IPS DF 4.7 (cell line): ENCODE results near the gene ENDOD1.
"Not testable (repeated sequence)": the region's sequence is repeated elsewhere in the genome, so short reads cannot be mapped to it uniquely, and the experiment has no call there.

Experiments
- DNase-seq: peaks from one replicate; pipeline ENCODE4 v3.0.0-alpha.2; 2013; ENCODE audit warnings: low spot score; ENCODE audit errors: extremely low read depth

Gene ENDOD1

DNA sequence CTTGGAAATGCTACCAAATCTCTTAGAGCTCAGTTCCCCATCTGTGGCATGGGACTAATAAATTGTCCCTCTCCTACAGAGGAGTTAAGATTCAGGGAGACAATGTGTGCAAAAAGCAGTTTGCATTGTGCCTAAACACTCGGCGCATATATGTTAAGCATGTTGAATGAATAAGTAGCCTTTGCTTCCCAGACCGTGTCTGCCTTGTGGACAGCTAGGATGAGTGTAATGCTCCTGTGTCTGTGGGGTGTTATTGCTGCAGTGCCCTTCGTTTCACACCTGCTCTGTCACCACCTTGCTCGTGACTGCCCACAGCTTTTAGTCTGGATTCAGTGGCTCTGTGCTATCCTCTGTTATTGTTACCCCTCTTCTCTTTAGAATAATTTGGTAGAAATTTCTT lies 14.1 kb downstream of the ENDOD1 start:
- DNase-seq: no peak

DNA sequence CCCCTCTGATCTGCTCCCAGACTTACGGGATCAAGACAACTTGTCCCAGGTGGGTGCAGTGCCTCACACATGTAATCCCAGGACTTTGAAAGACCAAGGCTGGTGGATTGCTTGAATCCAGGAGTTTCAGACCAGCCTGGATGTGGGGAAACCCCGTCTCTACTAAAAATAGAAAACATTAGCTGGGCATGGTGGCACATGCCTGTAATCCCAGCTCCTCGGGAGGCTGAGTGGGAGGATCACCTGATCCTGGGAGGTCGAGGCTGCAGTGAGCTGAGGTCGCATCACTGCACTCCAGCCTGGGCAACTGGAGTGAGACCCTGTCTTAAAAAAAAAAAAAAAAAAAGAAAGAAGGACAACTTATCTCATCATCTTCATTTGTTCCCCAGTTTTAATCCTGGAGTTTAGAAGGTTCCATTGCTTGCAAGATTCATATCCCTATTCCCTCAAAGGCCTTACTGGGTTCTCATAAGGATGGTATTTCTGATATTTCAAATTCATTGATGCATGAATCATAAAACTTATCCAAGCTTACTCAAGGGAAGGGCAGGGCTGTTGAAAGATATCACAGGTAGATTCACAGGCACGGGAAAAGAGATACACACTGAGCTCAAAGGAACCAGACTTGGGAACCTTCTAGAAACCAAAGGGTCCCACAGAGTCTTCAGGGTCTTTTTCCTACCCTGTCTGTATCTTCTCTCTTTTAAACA lies 14.6 kb downstream of the ENDOD1 start:
- DNase-seq: no peak

DNA sequence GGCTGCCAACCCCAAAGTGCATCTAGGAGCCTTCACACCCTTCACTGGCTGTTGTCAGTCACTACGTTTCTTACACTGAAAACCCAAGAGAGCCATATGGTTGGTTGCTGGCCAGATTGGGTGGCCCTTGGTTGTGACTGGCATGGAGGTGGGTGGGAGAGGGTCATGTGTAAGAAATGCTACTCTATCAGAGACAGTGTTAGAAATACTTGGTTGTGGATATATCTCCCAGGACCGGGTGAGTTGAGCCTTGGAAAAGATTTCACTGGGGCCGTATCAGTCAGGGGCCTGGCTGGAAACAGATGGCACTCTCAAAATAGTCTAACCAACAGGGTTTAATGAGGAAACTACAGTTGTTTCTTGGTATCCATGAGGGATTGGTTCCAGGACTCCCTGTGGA lies 15.2 kb downstream of the ENDOD1 start:
- no peak for DNase-seq

DNA sequence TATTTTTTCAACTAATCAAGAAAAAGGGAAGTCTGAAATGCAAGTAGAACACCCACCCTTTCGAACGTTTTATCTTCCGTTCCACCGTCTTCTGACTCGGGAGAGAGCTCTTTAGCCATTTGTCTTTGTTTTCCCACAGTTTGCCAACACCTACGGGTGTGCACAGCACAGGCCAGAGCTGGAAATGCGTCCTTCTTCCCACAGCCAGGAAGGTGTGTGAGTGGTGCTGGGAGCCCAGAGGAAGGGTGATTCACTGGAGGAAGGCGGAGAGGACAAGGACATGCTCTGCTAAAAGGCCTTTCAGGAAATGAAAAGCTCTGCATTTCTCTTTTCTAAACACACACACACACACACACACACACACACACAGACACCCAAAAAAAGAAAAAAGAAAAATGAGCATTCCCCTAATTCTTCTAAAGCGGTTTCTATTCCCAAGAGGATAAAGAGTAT lies 18.5 kb downstream of the ENDOD1 start:
- DNase-seq: no peak

DNA sequence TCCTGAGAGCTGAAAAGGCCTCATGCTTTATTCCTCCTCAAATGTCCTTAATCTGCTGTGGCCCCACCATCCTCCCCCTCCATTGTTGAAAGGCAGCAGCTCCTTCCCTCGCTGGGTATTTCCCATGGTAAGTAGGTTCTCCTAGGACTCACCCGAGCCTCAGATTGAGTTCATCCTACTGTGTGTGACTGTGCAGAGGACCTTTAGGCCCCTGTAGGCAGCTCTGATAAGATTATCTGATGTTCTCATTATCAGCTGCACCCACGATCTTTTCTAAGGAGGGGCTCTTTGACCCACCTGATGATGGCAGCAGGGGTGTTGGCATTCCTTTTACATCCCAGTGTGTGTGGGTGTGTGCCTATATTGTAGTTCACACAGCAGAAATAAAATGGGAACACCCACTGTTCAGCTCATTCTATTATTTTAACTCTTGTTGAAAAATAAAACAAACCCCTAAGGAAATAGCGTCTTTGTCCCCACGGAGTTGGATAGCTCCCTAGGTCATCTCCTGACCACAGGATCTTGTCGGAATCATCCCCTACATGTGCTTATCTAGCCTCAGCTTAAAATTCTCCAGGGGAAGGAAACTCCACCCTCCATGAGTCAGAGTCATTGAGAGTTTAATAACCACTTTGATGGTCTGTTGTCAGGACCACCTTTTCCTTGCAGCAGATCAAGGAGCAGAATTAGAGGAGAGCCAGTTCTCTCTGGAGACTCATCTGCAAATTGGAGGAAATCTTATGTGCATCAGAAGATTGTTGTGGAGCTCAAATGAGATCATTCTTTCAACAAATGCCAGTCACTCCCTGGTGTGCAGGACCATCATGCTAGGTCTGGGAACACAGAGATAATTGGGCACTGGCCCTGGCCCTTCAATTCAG lies 19.3 kb downstream of the ENDOD1 start:
- no peak for DNase-seq

DNA sequence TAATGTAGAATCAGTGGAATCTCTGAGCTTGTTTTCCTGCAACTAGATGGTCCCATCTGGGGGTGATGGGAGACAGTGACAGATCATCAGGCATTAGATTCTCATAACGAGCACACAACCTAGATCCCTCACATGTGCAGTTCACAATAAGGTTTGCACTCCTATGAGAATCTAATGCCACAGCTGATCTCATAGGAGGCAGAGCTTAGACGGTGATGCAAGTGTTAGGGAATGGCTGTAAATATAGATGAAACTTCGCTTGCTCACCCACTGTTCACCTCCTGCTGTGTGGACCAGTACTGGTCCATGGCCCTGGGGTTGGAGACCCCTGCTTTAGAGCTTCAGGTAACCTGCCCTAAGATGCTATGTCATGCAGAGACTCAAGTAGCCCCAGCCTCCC lies 21.8 kb downstream of the ENDOD1 start:
- DNase-seq: not testable (repeated sequence)

DNA sequence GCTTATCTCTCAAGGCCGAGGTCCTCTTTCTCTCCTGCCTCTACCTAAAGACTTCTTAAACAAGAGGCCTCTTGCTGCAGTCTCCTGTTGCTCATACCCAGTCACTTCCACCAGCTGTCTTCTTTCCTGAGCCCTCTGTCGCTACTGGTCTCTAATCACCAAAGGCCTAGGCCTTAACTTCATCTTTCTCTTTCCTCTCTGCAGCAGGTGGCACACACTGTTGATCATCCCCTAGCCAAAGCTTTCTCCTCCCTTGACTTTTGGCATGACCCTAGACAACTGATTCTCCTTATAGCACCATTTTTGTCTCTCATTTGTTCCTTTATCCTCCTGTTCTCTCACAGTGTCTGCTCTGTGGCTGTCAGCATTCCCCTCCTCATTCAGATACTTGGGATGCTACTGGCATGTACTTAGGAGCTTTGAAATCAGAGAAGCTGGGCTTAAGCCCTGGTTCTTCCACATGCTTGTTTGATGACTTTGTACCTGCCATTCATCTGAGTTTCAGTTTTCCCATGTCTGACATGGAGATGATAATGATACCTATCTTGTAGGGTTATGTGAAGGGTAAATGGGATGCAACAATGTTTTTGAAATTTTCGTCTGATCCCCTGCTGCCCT lies 22.4 kb downstream of the ENDOD1 start:
- DNase-seq: no peak

DNA sequence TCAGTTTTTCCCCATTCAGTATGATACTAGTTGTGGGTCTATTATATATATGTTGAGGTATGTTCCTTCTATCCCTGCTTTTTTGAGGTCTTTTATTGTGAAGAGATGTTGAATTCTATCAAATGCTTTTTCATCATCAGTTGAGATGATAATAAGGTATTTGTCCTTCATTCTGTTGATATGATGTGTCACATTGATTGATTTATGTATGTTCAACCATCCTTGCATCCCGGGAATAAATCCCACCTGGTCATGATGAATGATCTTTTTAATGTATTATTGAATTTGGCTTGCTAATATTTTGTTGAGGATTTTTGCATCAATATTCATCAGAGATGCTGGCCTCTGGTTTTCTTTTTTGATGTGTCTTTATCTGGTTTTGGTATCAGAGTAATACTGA lies 26.0 kb downstream of the ENDOD1 start:
- DNase-seq: no peak

DNA sequence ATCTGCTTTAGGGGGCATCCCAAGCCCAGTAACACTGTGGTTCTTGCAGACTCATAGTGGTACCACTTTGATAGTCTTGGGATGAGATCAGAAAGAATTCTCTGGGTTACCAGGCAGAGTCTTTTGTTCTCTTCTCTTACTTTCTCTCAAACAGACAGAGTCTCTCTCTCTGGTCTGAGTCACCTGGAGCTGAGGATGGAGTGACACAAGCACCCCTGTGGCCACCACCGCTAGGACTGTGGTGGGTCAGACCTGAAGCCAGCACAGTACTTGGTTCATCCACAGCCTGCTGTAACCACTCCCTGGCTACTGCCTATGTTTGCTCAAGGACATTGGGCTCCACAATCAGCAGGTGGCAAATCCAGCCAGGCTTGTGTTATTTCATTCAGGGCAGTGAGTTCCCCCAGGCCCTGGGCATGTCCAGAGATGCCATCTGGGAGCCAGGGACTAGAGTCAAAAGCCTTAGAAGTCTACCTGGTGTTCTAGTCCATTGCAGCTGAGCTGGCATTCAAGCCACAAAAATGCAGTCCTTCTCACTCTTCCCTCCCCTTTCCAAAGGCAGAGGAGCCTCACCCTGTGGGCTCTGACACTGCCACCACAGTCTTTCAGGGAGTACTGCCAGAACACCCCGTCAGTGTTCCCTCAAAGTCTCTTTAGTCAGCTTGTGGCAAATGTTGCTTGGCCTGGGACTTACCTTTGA lies 29.9 kb downstream of the ENDOD1 start:
- no peak for DNase-seq

DNA sequence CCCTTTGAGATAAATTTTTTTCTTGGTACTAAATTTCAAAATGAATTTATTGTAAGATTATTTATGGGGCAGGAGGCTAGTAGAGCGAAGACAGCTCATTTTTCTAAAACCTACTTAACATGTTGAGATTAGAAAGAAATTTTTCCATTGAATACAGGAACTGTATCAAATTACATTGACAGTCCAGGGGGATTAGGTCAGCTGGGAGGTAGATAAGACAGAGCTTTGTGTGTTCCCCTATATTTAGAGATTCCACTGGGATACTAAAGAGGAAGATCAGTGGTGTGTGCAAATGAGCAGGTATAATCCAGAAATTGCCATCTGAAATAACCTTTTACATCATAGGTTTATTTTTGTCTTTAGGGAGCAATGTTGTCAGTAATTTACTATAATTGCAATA lies 32.1 kb downstream of the ENDOD1 start:
- DNase-seq: no peak

DNA sequence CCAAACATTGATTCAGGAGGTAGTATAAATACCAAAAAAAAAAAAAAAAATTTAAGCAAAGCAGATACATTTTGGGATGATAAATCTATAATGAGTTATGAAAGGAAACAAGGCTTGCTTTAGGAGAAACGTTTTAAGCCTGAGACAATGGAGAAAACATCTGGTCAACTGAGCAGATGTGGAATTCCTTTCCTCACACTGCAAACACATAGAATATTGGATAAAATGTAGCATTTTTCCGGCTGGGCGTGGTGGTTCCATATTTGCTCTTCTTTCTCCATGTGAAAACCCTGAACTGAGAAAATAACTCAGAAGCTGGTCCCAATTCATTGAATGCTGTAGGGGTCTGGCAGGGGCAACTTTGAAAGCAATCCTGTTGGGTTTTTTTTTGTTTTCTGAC lies 33.9 kb downstream of the ENDOD1 start:
- no peak for DNase-seq

DNA sequence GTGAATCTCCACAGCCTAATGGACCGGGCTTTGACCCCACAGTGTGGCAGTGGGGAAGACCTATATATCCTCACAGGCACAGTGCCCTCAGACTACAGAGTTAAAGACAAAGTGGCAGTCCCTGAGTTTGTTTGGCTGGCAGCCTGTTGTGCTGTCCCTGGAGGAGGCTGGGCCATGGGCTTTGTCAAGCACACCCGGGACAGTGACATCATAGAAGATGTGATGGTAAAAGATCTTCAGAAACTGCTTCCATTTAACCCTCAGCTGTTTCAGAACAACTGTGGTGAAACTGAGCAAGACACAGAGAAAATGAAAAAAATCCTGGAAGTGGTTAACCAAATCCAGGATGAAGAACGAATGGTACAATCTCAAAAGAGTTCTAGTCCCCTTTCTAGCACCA lies 39.0 kb downstream of the ENDOD1 start:
- no peak for DNase-seq

DNA sequence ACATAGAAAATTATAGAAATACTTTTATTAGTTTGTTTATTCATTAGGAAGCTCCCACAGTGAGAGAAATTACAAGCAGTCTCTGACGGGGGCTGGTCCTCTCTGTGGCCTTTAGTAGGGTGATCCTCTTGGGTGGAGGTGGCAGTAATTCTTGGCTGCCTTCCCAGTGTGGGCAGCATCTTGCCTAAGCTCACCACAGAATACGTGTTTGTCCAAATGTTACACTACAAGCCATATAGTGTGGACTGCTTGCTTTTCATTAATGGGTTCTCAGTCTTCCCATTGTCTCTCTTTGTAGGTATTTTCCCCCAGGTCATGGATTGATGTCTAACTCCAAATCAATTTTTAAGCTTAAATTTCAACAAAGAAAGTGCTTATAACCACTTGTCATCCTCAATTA lies 43.3 kb downstream of the ENDOD1 start:
- DNase-seq: no peak

DNA sequence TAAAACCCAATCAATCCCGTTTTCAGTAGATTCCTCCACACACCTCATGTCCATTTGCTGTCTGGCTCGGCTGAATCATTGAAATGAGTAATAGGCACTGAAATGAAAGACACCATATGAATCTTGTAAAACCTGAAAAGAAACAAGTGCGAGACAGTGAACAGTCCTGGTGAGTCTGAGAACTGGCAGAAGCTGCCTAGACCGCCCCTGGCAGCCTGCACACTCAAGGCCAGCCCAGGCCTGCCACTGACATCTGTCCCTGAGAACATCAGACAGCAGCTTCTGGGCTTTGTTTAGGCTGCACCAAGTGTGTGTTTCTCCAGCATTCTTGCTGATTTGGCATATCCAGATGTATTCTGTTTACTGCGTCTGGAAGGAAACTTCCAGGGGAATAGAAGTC lies 44.8 kb downstream of the ENDOD1 start:
- DNase-seq: no peak

DNA sequence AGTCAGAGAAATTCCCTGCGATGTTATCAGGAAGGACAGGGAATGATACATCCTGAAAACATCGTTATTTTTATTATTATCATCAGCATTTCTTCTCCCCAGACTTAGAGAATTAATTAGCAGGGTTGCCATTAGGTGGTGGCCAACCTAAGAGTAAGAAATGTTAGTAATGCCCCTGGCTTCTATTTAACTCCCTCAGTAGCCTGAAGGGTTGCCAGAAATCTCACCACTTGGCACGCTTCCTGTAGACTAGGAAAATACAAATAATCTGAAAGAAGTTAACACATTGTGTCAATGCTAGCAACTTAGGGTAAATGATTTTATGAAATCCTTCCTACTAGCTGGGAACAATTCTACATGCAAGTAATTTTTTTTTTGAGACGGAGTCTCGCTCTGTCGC lies 45.5 kb downstream of the ENDOD1 start:
- no peak for DNase-seq

DNA sequence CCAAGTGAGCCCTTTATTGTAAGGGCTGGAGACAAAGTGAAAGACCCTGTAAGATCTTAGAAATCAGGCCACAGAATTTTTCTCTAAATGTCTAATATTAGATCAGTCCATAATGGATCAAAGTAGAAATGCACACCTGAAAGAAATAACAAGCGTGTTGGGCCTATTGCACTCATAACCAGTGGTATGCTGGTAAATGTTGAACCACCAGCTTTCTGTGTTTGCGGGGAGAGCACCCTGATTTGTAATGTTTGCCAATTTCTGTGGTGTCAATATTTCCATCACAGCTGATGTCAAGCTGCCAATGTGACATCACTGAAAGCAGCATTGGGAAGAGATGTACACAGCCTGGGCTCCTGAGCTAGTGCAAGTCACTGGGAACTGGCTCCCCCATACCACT lies 46.2 kb downstream of the ENDOD1 start:
- no peak for DNase-seq

DNA sequence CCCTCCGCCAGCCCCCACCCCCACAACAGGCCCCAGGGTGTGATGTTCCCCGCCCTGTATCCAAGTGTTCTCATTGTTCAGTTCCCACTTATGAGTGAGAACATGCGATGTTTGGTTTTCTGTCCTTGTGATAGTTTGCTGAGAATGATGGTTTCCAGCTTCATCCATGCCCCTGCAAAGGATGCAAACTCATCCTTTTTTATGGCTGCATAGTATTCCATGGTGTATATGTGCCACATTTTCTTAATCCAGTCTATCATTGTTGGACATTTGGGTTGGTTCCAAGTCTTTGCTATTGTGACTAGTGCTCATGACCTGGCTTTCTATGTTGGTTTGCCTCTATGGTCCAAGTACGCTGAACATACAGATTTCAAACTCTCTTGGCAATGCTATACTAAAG lies 47.1 kb downstream of the ENDOD1 start:
- not testable (repeated sequence) for DNase-seq

DNA sequence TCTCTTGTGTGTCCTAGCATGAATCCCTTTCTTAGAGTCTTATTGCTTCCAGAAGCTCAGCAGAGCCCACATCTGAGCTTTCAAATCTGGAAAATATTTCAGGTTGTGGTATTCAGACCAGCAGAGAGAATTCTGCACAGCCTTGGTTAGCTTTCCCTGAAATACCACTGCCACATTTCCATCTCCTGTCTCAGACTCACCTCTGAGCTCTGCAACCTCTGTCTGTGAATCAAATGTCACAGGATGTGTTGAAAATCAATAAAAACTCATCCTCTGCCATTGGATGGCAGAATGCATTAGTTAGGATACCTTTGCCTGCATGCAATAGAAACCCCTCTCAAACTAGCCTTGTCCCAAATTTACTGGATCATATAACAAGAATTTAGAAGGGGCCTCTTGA lies 47.7 kb downstream of the ENDOD1 start:
- no peak for DNase-seq

DNA sequence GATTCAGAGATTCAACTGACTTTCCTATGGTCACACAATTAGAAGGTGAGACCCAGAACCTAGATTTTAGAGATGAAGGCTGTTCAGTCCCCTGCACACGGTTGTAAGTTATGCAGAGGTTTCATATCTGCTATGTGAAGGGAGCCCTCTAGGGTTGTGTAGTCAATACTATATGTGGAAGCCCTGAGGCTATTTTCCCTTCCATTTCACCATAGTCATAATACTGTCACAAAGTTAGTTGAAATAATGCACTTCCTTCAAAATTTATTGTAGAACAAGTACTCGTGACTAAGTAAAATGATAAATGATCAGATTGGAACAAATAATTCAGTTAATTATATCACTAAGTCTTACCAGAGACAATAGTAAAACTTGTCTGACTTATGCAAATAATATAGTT lies 48.8 kb downstream of the ENDOD1 start:
- no peak for DNase-seq

DNA sequence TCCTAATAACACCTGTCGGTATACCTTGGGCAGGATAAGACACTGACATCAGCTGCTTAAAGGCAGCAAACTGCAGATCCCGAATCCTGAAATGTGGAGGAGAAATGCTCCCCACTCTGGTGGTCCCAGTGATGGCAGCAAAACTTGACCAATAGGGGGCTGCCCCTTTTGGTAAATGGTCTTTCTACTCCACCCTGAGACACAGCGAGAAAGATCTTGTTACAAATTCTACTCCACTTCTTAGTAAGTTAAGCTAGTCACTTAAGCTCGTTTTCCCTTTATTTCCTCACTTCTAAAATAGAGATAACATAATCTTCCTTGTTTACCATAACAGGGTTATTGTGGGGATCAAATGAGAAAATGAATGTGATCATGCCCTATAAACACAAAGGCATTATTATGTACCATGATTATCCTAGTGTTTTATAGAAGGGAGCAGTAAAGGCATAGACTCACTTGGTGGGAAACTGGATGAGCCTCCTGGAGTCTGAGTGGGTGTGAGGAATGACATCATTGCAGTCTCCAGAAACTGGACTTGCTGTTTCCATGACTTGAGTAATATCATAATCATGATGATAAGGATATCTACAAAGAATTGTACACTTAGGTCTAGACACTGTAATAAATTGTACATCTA lies 50.9 kb downstream of the ENDOD1 start:
- DNase-seq: no peak

DNA sequence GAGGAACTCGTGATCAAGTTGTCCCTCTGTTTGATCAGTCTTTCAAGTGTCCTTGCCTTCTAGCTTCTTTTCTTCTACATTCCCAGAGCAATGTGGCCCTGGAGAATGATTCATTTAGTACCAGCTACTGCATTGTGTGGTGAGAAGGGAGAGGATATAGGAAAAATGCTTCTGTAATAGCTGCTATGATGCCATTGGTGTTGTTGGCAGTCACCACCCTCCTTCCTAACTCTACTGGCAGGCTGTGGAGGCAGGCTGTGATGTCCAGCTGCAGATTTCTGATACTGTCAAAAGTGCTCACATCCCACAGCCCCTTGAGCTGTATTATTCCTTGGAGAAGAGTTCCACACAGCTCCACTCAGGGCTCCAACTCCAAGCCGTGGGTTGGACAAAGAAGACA lies 52.8 kb downstream of the ENDOD1 start:
- DNase-seq: no peak
